GM10266 (cell line): Measurements from ENCODE around the gene FAM43B.
"Not testable (repeated sequence)": the region's sequence is repeated elsewhere in the genome, so short reads cannot be mapped to it uniquely, and the experiment has no call there.

ENCODE experiments used
- DNase-seq: peaks from one replicate; pipeline ENCODE4 v3.0.0; 2012; ENCODE audit errors: extremely low spot score
- TF ChIP-seq, protein P1 (sequence below): IDR thresholded peaks from 2 replicates; pipeline ENCODE4 v1.5.1; 2012; ENCODE audit warnings: mild to moderate bottlenecking, low read depth; ENCODE audit not compliant: control insufficient read depth, insufficient read depth; ENCODE audit errors: missing control alignments

The FAM43B gene, protein sequence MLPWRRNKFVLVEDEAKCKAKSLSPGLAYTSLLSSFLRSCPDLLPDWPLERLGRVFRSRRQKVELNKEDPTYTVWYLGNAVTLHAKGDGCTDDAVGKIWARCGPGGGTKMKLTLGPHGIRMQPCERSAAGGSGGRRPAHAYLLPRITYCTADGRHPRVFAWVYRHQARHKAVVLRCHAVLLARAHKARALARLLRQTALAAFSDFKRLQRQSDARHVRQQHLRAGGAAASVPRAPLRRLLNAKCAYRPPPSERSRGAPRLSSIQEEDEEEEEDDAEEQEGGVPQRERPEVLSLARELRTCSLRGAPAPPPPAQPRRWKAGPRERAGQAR

DNA sequence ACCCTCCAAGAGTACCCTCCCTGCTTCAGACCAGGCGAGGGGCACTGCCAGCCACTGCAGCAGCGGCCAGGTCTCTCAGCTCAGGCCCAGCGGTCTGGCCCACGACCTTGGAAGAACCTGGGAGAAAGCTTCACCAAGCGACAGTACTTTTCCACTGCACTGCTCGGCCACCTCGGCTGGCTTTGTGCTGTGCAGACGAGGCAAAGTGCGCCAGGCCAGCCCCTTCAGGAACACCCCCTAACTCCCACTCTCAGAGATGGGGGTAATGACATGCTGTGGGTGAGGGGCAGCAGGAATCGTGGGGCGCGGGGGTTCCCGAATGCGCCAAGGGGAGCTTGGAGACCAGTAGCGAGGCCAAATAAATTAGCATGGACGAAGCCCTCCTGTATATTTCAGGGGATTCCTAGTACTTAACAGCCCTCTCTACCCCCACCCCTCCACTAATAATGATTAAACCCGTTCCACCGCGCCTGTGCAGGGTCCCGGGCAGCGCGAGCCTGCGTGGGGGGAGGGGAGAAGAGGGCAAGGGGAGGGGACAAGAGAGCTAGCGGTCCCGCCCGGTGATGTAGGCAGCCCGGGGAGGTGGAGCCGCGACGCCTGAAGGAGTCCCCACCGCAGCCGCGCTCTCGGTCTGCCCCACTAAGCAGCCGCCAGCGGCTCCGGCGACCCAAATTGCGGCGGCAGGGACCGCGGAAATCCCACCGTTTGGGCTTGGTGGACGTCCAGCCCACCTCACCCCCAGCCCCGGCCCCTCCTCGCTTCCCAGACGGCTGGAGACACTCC, at the start of gene FAM43B:
TSS of gene FAM43B (plus strand) at position 629 of the 783 bp plus-strand sequence. CDS start 401 bp downstream, outside the sequence.
- DNase-seq = no peak
- TF ChIP-seq, protein P1, sequence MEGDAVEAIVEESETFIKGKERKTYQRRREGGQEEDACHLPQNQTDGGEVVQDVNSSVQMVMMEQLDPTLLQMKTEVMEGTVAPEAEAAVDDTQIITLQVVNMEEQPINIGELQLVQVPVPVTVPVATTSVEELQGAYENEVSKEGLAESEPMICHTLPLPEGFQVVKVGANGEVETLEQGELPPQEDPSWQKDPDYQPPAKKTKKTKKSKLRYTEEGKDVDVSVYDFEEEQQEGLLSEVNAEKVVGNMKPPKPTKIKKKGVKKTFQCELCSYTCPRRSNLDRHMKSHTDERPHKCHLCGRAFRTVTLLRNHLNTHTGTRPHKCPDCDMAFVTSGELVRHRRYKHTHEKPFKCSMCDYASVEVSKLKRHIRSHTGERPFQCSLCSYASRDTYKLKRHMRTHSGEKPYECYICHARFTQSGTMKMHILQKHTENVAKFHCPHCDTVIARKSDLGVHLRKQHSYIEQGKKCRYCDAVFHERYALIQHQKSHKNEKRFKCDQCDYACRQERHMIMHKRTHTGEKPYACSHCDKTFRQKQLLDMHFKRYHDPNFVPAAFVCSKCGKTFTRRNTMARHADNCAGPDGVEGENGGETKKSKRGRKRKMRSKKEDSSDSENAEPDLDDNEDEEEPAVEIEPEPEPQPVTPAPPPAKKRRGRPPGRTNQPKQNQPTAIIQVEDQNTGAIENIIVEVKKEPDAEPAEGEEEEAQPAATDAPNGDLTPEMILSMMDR = no peak

DNA sequence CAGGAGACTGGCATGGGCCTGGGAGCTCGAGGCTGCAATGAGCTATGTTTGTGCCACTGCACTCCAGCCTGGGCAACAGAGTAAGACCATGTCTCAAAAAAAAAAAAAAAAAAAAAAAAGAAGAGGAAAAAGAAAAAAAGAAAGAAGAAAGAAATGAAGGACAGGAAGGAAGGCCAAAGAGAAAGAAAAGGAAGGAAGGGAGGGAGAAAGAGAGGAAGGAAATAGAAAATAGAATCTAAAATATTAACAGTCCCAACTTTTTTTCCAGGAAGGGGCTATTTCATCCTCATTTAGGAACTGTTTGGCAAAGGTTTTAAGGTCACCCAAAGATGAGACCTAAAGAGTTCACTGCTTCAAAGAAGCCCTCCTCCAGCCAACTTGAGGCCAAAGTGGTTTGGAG, 46.9 kb upstream of the FAM43B start:
- no peak for DNase-seq
- TF ChIP-seq, protein P1 = no peak

DNA sequence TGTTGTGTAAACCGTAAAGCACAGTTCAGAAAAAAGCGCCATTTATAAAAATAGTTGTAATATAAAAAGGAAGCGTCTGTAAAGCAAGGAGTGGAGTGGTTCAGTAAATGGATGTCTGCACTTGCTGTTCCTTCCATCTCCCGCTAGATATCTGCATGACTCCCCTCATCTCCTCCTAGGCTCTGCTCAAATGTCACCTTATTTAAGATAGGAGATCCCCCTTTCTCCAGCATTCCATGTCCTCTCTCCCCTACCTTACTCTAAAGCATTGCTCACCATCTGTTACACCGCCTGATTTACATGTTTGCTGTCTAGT, 45.2 kb upstream of the FAM43B start:
- TF ChIP-seq, protein P1 = no peak
- no peak for DNase-seq

DNA sequence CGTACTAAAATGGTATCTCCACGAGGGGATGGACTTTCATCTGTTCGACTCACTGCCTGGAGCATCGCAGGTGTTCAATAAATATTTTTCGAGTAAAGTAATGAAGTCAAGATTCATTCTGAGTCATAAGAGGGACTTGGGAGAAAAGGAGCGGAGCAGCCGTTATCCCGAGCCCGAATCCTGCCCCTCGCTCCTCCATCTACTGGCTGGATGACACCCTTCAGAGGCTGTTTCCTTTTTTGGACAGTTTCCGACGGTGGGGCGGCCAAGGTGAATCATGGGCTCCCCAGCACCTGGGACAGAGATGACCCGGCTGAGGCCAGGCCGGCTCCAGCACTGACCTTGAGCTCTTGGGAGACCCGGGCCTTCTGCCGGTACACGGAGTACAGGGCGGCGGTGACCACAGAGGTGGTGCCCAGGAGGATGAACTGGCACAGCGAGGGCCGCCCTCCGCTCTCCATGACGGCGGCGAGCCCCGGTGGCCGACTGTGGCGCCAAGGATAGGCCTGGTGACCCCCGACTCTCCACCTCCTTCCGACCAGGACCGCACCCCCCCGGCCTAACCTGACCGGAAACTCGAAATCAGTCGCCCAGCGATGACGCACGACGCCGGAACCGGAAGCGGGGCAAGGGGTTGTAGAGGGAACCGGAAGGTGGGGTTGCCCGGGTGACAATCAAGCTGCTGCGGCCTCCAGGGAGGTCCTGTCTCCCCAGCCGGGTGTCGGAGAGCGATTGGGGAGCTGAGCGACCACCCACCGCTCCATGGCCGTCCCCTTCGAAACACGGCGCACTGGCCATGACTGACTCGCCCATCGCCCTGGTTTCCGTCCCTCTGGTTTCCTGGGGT, 44.6 kb upstream of the FAM43B start, which contains the start of gene MUL1:
TSS of gene MUL1 (minus strand) at position 588 of the 847 bp plus-strand sequence. CDS start at position 461, 127 bp downstream.
- DNase-seq = peak; percentile 90
- TF ChIP-seq, protein P1 = no peak

DNA sequence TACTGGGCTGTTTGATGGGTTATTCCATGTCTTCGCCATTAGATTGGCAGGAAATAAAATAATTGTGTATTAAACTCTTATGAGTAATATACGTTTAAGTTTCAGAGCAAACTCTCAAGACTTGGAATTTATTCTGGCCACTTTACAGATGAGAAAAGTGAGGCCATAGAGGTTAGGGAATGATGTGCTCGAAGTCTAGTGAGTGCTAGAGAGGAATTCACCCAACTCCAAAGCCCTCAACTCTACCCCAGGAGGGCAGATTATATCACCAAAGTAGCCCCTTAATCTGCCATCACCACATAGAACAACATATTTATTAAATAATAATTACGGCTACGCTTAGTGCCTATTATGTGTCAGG, 44.0 kb upstream of the FAM43B start:
- DNase-seq = no peak
- TF ChIP-seq, protein P1 = no peak

DNA sequence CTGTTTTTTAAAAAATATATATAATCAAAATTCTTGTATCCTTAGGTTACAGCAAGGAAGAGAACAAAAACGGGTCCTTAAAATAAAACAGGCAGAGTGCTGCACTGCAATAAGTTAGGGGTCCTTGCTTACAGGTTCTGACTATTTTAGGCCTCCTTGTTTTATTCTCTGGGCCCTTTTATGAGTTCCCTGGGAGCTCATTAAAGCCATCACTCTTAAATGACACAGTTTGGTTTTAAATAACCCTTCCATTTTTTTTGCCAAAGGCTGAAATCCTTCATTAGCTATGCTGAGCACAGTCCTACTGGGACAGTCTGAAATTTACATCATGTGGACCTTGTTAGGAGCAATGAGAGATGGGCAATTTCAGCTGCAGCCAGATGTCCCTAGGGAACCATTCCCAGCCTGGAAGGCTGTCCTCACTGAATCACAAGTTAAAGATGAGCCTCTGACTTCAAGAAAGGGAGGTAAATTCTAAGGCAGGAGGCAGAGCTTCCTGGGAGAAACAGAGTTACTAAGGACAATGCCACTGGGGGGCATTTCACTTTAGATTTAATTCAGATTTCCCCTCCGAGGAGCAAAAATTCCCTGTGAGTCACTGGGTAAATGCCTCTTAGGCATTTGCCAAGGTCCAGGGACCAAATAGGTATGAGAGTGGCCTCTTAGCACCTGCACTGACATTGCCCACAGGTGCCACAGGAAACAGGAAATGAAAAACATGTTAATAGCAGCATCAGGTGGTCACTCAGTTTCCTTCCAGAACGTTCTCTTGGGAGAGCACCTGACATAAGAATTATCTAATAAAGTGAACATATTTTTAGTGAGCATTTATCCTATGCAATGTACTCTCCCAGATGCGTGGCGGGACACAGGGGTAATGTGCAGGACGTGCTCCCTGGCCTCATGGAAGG, 40.6 kb upstream of the FAM43B start:
- DNase-seq = no peak
- TF ChIP-seq, protein P1 = no peak

DNA sequence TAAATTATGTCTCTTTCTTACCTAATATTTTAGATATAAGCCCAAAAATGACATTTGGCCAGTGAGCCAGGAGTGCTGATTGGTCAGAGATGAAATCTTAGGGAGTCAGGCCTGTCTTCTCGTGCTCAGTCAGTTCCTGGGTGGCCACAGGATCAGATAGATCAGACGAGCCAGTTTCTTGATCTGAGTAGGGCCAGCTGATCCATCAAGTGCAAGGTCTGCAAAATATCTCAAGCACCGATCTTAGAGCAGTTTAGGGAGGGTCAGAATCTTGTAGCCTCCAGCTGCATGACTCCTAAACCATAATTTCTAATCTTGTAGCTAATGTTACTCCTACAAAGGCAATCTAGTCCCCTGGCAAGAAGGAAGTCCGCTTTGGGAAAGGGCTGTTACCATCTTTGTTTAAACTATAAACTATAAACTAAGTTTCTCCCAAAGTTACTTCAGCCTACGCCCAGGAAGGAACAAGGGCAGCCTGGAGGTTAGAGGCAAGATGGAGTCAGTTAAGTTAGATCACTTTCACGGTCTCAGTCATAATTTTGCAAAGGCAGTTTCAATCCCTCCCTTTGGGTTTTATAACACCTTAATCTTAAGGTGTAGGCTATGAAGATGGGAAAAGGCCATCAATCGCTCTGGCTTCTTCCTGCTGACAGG, 32.6 kb upstream of the FAM43B start:
- not testable (repeated sequence) for DNase-seq
